HCT116 (cell line): ENCODE data around the gene LTBP4. TPM values are rescaled to one million over a fixed set of nuclear protein-coding genes. Genes with fewer than 3 reads are reported as not detected.

Experiments used
- ATAC-seq: fragments of 200-7000 bp; cut with Tn5 transposase; 2 replicates; pipeline ENCODE4 v1.9.1; 2020; ENCODE audit warnings: mild to moderate bottlenecking, moderate library complexity
- BruUV-seq: library from RNA; stranded (reverse); fragments of 400-500 nt; replicated peaks from 2 replicates; lab custom pipeline; 2021; lab: Mats Ljungman, UMichigan
- CTCF ChIA-PET: fragments of 300-600 bp; sonication (Branson Sonifier 250); formaldehyde crosslinking; loops from one replicate; lab custom pipeline; 2021; ENCODE audit warnings: antibody characterized with exemption; lab: Charles Lee
- POLR2A ChIA-PET: fragments of 300-600, 350-600 bp; sonication (Branson Sonifier 250); formaldehyde crosslinking; loops from one replicate; lab custom pipeline; 2021; ENCODE audit warnings: antibody characterized with exemption; lab: Charles Lee
- RAD21 ChIA-PET, 2 experiments: fragments of 300-600 bp; sonication (Branson Sonifier 250); formaldehyde crosslinking; loops; one replicate each; lab custom pipeline; 2023; ENCODE audit warnings: low total read pairs in 2 of 2; ENCODE audit not compliant: uncharacterized antibody in 2 of 2, unreplicated experiment in 2 of 2, low non-redundant PET in 1 of 2; lab: Charles Lee
- DNase-seq: peaks from one replicate; pipeline ENCODE4 v3.0.0-alpha.2; 2010; ENCODE audit warnings: low read depth, low spot score
- H2AFZ ChIP-seq: fragments of 200-600 bp; shearing (Covaris generic), sonication (generic); 2 replicates; pipeline ENCODE4 v1.6.1; 2017; ENCODE audit warnings: low read depth, mixed run types, mixed read lengths, antibody characterized with exemption, low read length; ENCODE audit not compliant: poor library complexity, severe bottlenecking
- H3K27ac ChIP-seq: 2 replicates; pipeline ENCODE4 v1.5.1; 2012; ENCODE audit warnings: low read depth, low read length
- H3K27me3 ChIP-seq: fragments of 200-600 bp; sonication (generic); 2 replicates; pipeline ENCODE4 v1.6.1; 2016; ENCODE audit warnings: mixed run types, low read length, mixed read lengths; ENCODE audit not compliant: insufficient read depth
- H3K36me3 ChIP-seq, 2 experiments: fragments of 200-500 bp in 1 of 2; fragments of 200-600 bp in 1 of 2; sonication (Bioruptor generic) in 1 of 2; sonication (generic) in 1 of 2; 2 replicates each; pipeline versions ENCODE4 v1.5.1 to v1.6.1; 2014 to 2016; ENCODE audit warnings: low read length in 2 of 2, inconsistent platforms in 1 of 2, mixed read lengths in 1 of 2, mixed run types in 1 of 2; ENCODE audit not compliant: insufficient read depth in 2 of 2, control insufficient read depth in 1 of 2
- H3K4me1 ChIP-seq, 2 experiments: fragments of 200-600 bp in 1 of 2; sonication (generic) in 1 of 2; 2 replicates each; pipeline versions ENCODE4 v1.5.1 to v1.6.1; 2012 to 2017; ENCODE audit warnings: low read length in 2 of 2, inconsistent platforms in 1 of 2, mild to moderate bottlenecking in 1 of 2, mixed read lengths in 1 of 2, mixed run types in 1 of 2, moderate library complexity in 1 of 2; ENCODE audit not compliant: insufficient read depth in 2 of 2, control insufficient read depth in 1 of 2
- H3K4me2 ChIP-seq: fragments of 200-600 bp; sonication (generic); 2 replicates; pipeline ENCODE4 v1.6.1; 2017; ENCODE audit warnings: mixed run types, low read length, mixed read lengths
- H3K4me3 ChIP-seq, 2 experiments: fragments of 200-600 bp in 1 of 2; sonication (generic) in 1 of 2; replicated peaks in 1 of 2; 2 replicates each; pipeline ENCODE4 v1.5.1; 2011 to 2016; ENCODE audit warnings: low read length in 2 of 2, control low read depth in 1 of 2, low read depth in 1 of 2, mild to moderate bottlenecking in 1 of 2, mixed read lengths in 1 of 2, mixed run types in 1 of 2
- H3K79me2 ChIP-seq: fragments of 200-600 bp; sonication (generic); 2 replicates; pipeline ENCODE4 v1.6.1; 2017; ENCODE audit warnings: mild to moderate bottlenecking, mixed run types, low read length, moderate library complexity, mixed read lengths; ENCODE audit not compliant: insufficient read depth
- H3K9ac ChIP-seq: fragments of 200-600 bp; sonication (generic); 2 replicates; pipeline ENCODE4 v1.6.1; 2016; ENCODE audit warnings: low read length, mixed read lengths
- H3K9me2 ChIP-seq: fragments of 200-600 bp; sonication (generic), shearing (Covaris generic); 2 replicates; pipeline ENCODE4 v1.6.1; 2017; ENCODE audit warnings: mixed run types, mild to moderate bottlenecking, moderate library complexity; ENCODE audit not compliant: insufficient read depth
- H3K9me3 ChIP-seq, 2 experiments: fragments of 200-500 bp in 1 of 2; fragments of 200-600 bp in 1 of 2; sonication (Bioruptor generic) in 1 of 2; sonication (generic) in 1 of 2; 2 replicates each; pipeline ENCODE4 v1.6.1; 2014 to 2017; ENCODE audit warnings: low read length in 2 of 2, mixed read lengths in 2 of 2, inconsistent platforms in 1 of 2, low read depth in 1 of 2, mild to moderate bottlenecking in 1 of 2, mixed run types in 1 of 2, moderate library complexity in 1 of 2; ENCODE audit not compliant: control insufficient read depth in 1 of 2, insufficient read depth in 1 of 2
- H4K20me1 ChIP-seq: fragments of 200-600 bp; sonication (generic), shearing (Covaris generic); 2 replicates; pipeline ENCODE4 v1.6.1; 2017; ENCODE audit warnings: mixed run types, mild to moderate bottlenecking, moderate library complexity; ENCODE audit not compliant: insufficient read depth
- ATF3 ChIP-seq: IDR thresholded peaks from 2 replicates; pipeline ENCODE4 v1.6.1; 2012
- CBX3 ChIP-seq: IDR thresholded peaks from 2 replicates; pipeline ENCODE4 v1.6.1; 2012; ENCODE audit warnings: low read depth
- CEBPB ChIP-seq: IDR thresholded peaks from 2 replicates; pipeline ENCODE4 v1.6.1; 2012; ENCODE audit warnings: low read depth
- EZH2 ChIP-seq: fragments of 200-600 bp; sonication (generic); IDR thresholded peaks from 2 replicates; pipeline ENCODE4 v1.6.1; 2017; ENCODE audit warnings: antibody characterized with exemption, mixed run types
- EZH2phosphoT487 ChIP-seq: fragments of 200-600 bp; IDR thresholded peaks from 2 replicates; pipeline ENCODE4 v1.6.1; 2018; ENCODE audit warnings: antibody characterized with exemption, borderline replicate concordance
- FOSL1 ChIP-seq: IDR thresholded peaks from 2 replicates; pipeline ENCODE4 v1.6.1; 2012; ENCODE audit warnings: low read depth
- POLR2AphosphoS5 ChIP-seq: IDR thresholded peaks from 2 replicates; pipeline ENCODE4 v1.6.1; 2011; ENCODE audit warnings: mild to moderate bottlenecking, low read depth, low read length, moderate library complexity
- SIN3A ChIP-seq: IDR thresholded peaks from 2 replicates; pipeline ENCODE4 v1.6.1; 2012; ENCODE audit warnings: low read depth
- SRF ChIP-seq: IDR thresholded peaks from 2 replicates; pipeline ENCODE4 v1.6.1; 2012; ENCODE audit warnings: low read depth
- ZBTB33 ChIP-seq: IDR thresholded peaks from 2 replicates; pipeline ENCODE4 v1.6.1; 2011; ENCODE audit warnings: mild to moderate bottlenecking, low read length, moderate library complexity; ENCODE audit not compliant: insufficient replicate concordance; ENCODE audit errors: extremely low read depth
- ZNF274 ChIP-seq: fragments of 200-500 bp; sonication (Bioruptor generic); IDR thresholded peaks from 2 replicates; pipeline ENCODE4 v1.6.1; 2014; ENCODE audit warnings: mild to moderate bottlenecking, low read depth, low read length, inconsistent platforms
- intact Hi-C: fragments of 100-400 bp; cut with micrococcal nuclease; formaldehyde crosslinking; loops from 2 replicates; pipeline ENCODE4 v1.10.0; 2022
- total RNA-seq: library from RNA; stranded (reverse); gene quantifications from one replicate; pipeline ENCODE4 v1.2.1, GENCODE V29; 2021; ENCODE audit not compliant: unreplicated experiment

Gene LTBP4
- total RNA-seq, 1 experiment from 2014 or later, result 310 TPM

GRCh38 chr19:40585982-40586422 is 15.2 kb upstream of the LTBP4 start:
- intact Hi-C loops, result no loop called here
- no peak overlapping the region for H3K4me2 ChIP-seq
- no TSS peak for BruUV-seq
- CTCF ChIA-PET, result no interaction called here
- TF ChIP-seq ZNF274, result no peak
- no peak for TF ChIP-seq SIN3A
- no peak for TF ChIP-seq CEBPB
- no peak for TF ChIP-seq SRF
- no peak for TF ChIP-seq POLR2AphosphoS5
- TF ChIP-seq FOSL1, result no peak
- no peak for TF ChIP-seq CBX3
- no peak for TF ChIP-seq EZH2phosphoT487
- no peak for TF ChIP-seq EZH2
- TF ChIP-seq ZBTB33, result no peak
- no peak for TF ChIP-seq ATF3
- H3K4me3 ChIP-seq, result no peak overlapping the region
- ATAC-seq (no peak), DNase-seq (no peak)
- H3K36me3 ChIP-seq, result peaks cover 9 to 16% of the 10 kb centered on the region in 2 experiments; a peak in 3 of 4 replicates
- no peaks in the 10 kb centered on the region for H3K27me3 ChIP-seq
- H3K9me3 ChIP-seq, result no peaks in the 10 kb centered on the region
- H3K9me2 ChIP-seq, result no peaks in the 10 kb centered on the region
- POLR2A ChIA-PET, result interaction anchor here (1.6 kb wide), 1 partner anchor 10 kb away, joined by 3 read pairs; no protein-coding TSS in a partner anchor
- H3K9ac ChIP-seq, result no peak overlapping the region
- H3K27ac ChIP-seq, result no peak overlapping the region
- H2AFZ ChIP-seq, result no peak overlapping the region
- H4K20me1 ChIP-seq, result no peaks in the 10 kb centered on the region
- no peaks in the 10 kb centered on the region for H3K79me2 ChIP-seq
- H3K4me1 ChIP-seq, result peaks cover 11 to 28% of the 10 kb centered on the region in 2 experiments
- RAD21 ChIA-PET, result interaction anchor here in 1 of 2 experiments (0.5 kb wide), 1 partner anchor 17 kb away, joined by 4 read pairs; no protein-coding TSS in a partner anchor
